HCT116 (cell line): ENCODE data around the gene FAM131A. TPM values are rescaled to one million over a fixed set of nuclear protein-coding genes. Genes with fewer than 3 reads are reported as not detected.

ENCODE experiments used
- ATAC-seq: fragments of 200-7000 bp; cut with Tn5 transposase; 2 replicates; pipeline ENCODE4 v1.9.1; 2020; ENCODE audit warnings: mild to moderate bottlenecking, moderate library complexity
- BruUV-seq: library from RNA; stranded (reverse); fragments of 400-500 nt; replicated peaks from 2 replicates; lab custom pipeline; 2021; lab: Mats Ljungman, UMichigan
- CTCF ChIA-PET: fragments of 300-600 bp; sonication (Branson Sonifier 250); formaldehyde crosslinking; loops from one replicate; lab custom pipeline; 2021; ENCODE audit warnings: antibody characterized with exemption; lab: Charles Lee
- POLR2A ChIA-PET: fragments of 300-600, 350-600 bp; sonication (Branson Sonifier 250); formaldehyde crosslinking; loops from one replicate; lab custom pipeline; 2021; ENCODE audit warnings: antibody characterized with exemption; lab: Charles Lee
- RAD21 ChIA-PET, 2 experiments: fragments of 300-600 bp; sonication (Branson Sonifier 250); formaldehyde crosslinking; loops; one replicate each; lab custom pipeline; 2023; ENCODE audit warnings: low total read pairs in 2 of 2; ENCODE audit not compliant: uncharacterized antibody in 2 of 2, unreplicated experiment in 2 of 2, low non-redundant PET in 1 of 2; lab: Charles Lee
- DNase-seq: peaks from one replicate; pipeline ENCODE4 v3.0.0-alpha.2; 2010; ENCODE audit warnings: low read depth, low spot score
- H2AFZ ChIP-seq: fragments of 200-600 bp; shearing (Covaris generic), sonication (generic); 2 replicates; pipeline ENCODE4 v1.6.1; 2017; ENCODE audit warnings: low read depth, mixed run types, mixed read lengths, antibody characterized with exemption, low read length; ENCODE audit not compliant: poor library complexity, severe bottlenecking
- H3K27ac ChIP-seq: 2 replicates; pipeline ENCODE4 v1.5.1; 2012; ENCODE audit warnings: low read depth, low read length
- H3K27me3 ChIP-seq: fragments of 200-600 bp; sonication (generic); 2 replicates; pipeline ENCODE4 v1.6.1; 2016; ENCODE audit warnings: mixed run types, low read length, mixed read lengths; ENCODE audit not compliant: insufficient read depth
- H3K36me3 ChIP-seq, 2 experiments: fragments of 200-500 bp in 1 of 2; fragments of 200-600 bp in 1 of 2; sonication (Bioruptor generic) in 1 of 2; sonication (generic) in 1 of 2; 2 replicates each; pipeline versions ENCODE4 v1.5.1 to v1.6.1; 2014 to 2016; ENCODE audit warnings: low read length in 2 of 2, inconsistent platforms in 1 of 2, mixed read lengths in 1 of 2, mixed run types in 1 of 2; ENCODE audit not compliant: insufficient read depth in 2 of 2, control insufficient read depth in 1 of 2
- H3K4me1 ChIP-seq, 2 experiments: fragments of 200-600 bp in 1 of 2; sonication (generic) in 1 of 2; 2 replicates each; pipeline versions ENCODE4 v1.5.1 to v1.6.1; 2012 to 2017; ENCODE audit warnings: low read length in 2 of 2, inconsistent platforms in 1 of 2, mild to moderate bottlenecking in 1 of 2, mixed read lengths in 1 of 2, mixed run types in 1 of 2, moderate library complexity in 1 of 2; ENCODE audit not compliant: insufficient read depth in 2 of 2, control insufficient read depth in 1 of 2
- H3K4me2 ChIP-seq: fragments of 200-600 bp; sonication (generic); 2 replicates; pipeline ENCODE4 v1.6.1; 2017; ENCODE audit warnings: mixed run types, low read length, mixed read lengths
- H3K4me3 ChIP-seq, 2 experiments: fragments of 200-600 bp in 1 of 2; sonication (generic) in 1 of 2; replicated peaks in 1 of 2; 2 replicates each; pipeline ENCODE4 v1.5.1; 2011 to 2016; ENCODE audit warnings: low read length in 2 of 2, control low read depth in 1 of 2, low read depth in 1 of 2, mild to moderate bottlenecking in 1 of 2, mixed read lengths in 1 of 2, mixed run types in 1 of 2
- H3K79me2 ChIP-seq: fragments of 200-600 bp; sonication (generic); 2 replicates; pipeline ENCODE4 v1.6.1; 2017; ENCODE audit warnings: mild to moderate bottlenecking, mixed run types, low read length, moderate library complexity, mixed read lengths; ENCODE audit not compliant: insufficient read depth
- H3K9ac ChIP-seq: fragments of 200-600 bp; sonication (generic); 2 replicates; pipeline ENCODE4 v1.6.1; 2016; ENCODE audit warnings: low read length, mixed read lengths
- H3K9me2 ChIP-seq: fragments of 200-600 bp; sonication (generic), shearing (Covaris generic); 2 replicates; pipeline ENCODE4 v1.6.1; 2017; ENCODE audit warnings: mixed run types, mild to moderate bottlenecking, moderate library complexity; ENCODE audit not compliant: insufficient read depth
- H3K9me3 ChIP-seq, 2 experiments: fragments of 200-500 bp in 1 of 2; fragments of 200-600 bp in 1 of 2; sonication (Bioruptor generic) in 1 of 2; sonication (generic) in 1 of 2; 2 replicates each; pipeline ENCODE4 v1.6.1; 2014 to 2017; ENCODE audit warnings: low read length in 2 of 2, mixed read lengths in 2 of 2, inconsistent platforms in 1 of 2, low read depth in 1 of 2, mild to moderate bottlenecking in 1 of 2, mixed run types in 1 of 2, moderate library complexity in 1 of 2; ENCODE audit not compliant: control insufficient read depth in 1 of 2, insufficient read depth in 1 of 2
- H4K20me1 ChIP-seq: fragments of 200-600 bp; sonication (generic), shearing (Covaris generic); 2 replicates; pipeline ENCODE4 v1.6.1; 2017; ENCODE audit warnings: mixed run types, mild to moderate bottlenecking, moderate library complexity; ENCODE audit not compliant: insufficient read depth
- CBX3 ChIP-seq: IDR thresholded peaks from 2 replicates; pipeline ENCODE4 v1.6.1; 2012; ENCODE audit warnings: low read depth
- CEBPB ChIP-seq: IDR thresholded peaks from 2 replicates; pipeline ENCODE4 v1.6.1; 2012; ENCODE audit warnings: low read depth
- EGR1 ChIP-seq: IDR thresholded peaks from 2 replicates; pipeline ENCODE4 v1.6.1; 2012; ENCODE audit warnings: low read depth
- ELF1 ChIP-seq: IDR thresholded peaks from 2 replicates; pipeline ENCODE4 v1.6.1; 2012; ENCODE audit warnings: low read depth, borderline replicate concordance
- EZH2 ChIP-seq: fragments of 200-600 bp; sonication (generic); IDR thresholded peaks from 2 replicates; pipeline ENCODE4 v1.6.1; 2017; ENCODE audit warnings: antibody characterized with exemption, mixed run types
- FOSL1 ChIP-seq: IDR thresholded peaks from 2 replicates; pipeline ENCODE4 v1.6.1; 2012; ENCODE audit warnings: low read depth
- JUND ChIP-seq: IDR thresholded peaks from 2 replicates; pipeline ENCODE4 v1.6.1; 2012
- POLR2A ChIP-seq: IDR thresholded peaks from 2 replicates; pipeline ENCODE4 v1.7.0; 2011; ENCODE audit warnings: borderline replicate concordance; ENCODE audit not compliant: insufficient read depth, insufficient read length; ENCODE audit errors: extremely low read depth
- POLR2AphosphoS5 ChIP-seq: IDR thresholded peaks from 2 replicates; pipeline ENCODE4 v1.6.1; 2011; ENCODE audit warnings: mild to moderate bottlenecking, low read depth, low read length, moderate library complexity
- RAD21 ChIP-seq: IDR thresholded peaks from 2 replicates; pipeline ENCODE4 v1.6.1; 2012; ENCODE audit warnings: low read depth, mild to moderate bottlenecking
- SIN3A ChIP-seq: IDR thresholded peaks from 2 replicates; pipeline ENCODE4 v1.6.1; 2012; ENCODE audit warnings: low read depth
- SP1 ChIP-seq: IDR thresholded peaks from 2 replicates; pipeline ENCODE4 v1.6.1; 2012; ENCODE audit warnings: low read depth
- SRF ChIP-seq: IDR thresholded peaks from 2 replicates; pipeline ENCODE4 v1.6.1; 2012; ENCODE audit warnings: low read depth
- TCF7L2 ChIP-seq: IDR thresholded peaks from 2 replicates; pipeline ENCODE4 v1.7.0; 2011; ENCODE audit warnings: borderline replicate concordance, inconsistent platforms; ENCODE audit not compliant: insufficient read depth, insufficient read length; ENCODE audit errors: extremely low read depth
- ZFX ChIP-seq: fragments of 450-650 bp; IDR thresholded peaks from 2 replicates; pipeline ENCODE4 v1.6.1; 2017
- intact Hi-C: fragments of 100-400 bp; cut with micrococcal nuclease; formaldehyde crosslinking; loops from 2 replicates; pipeline ENCODE4 v1.10.0; 2022
- total RNA-seq: library from RNA; stranded (reverse); gene quantifications from one replicate; pipeline ENCODE4 v1.2.1, GENCODE V29; 2021; ENCODE audit not compliant: unreplicated experiment
- TF ChIP-seq, protein P1 (sequence below), 3 experiments: fragments of 200-600 bp in 1 of 3; sonication (generic) in 1 of 3; IDR thresholded peaks in 2 of 3; conservative IDR thresholded peaks in 1 of 3; 2 replicates each; pipeline ENCODE4 v1.5.1; 2012 to 2017; ENCODE audit warnings: low read depth in 2 of 3, low read length in 2 of 3, antibody characterized with exemption in 1 of 3, borderline replicate concordance in 1 of 3, control low read depth in 1 of 3, mild to moderate bottlenecking in 1 of 3, mixed read lengths in 1 of 3, mixed run types in 1 of 3, moderate library complexity in 1 of 3; ENCODE audit not compliant: insufficient read depth in 1 of 3
- TF ChIP-seq, protein P2 (sequence below): IDR thresholded peaks from 2 replicates; pipeline ENCODE4 v1.6.1; 2012; ENCODE audit warnings: low read depth
- TF ChIP-seq, protein P3 (sequence below): IDR thresholded peaks from 2 replicates; pipeline ENCODE4 v1.6.1; 2012

The FAM131A gene
- total RNA-seq, 1 experiment from 2014 or later = 17.8 TPM

DNA sequence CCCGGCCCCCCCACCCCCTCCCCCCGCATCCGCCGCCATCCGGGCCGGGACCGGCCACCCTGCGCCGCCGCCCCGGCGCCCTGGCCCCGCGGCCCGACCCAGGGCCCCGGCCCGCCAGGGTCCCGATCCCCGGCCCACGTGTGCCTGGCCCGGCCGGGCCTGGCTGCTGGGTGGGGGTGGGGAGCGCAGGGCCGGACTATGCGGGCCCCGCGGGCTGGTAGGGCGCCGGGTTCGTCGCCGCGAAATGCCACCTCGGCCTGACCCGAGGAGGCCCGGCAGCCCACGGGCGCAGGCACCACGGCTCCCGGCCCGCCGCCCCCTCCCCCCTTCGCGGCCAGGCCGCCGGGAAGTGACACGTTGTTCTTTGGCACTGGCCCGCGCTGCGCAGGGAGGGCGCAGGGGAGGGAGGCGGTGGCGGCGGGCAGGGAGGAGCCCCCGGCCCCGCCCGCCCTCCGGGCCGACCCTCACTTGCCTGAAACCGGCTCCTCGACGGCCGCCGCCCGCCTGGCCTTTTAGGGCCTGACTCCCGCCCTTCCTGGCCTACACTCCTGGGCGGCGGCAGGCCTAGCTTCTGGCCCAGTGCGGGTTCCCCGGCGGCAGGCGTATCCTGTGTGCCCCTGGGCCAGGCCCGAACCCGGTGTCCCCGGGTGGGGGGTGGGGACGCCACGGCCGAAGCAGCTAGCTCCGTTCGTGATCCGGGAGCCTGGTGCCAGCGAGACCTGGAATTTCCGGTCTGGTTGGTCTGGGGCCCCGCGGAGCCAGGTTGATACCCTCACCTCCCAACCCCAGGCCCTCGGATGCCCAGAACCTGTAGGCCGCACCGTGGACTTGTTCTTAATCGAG is 22.5 kb upstream of the FAM131A start (continued):
- TF ChIP-seq TCF7L2 = no peak
- no peak for TF ChIP-seq SIN3A
- TF ChIP-seq JUND = no peak
- TF ChIP-seq FOSL1 = no peak
- TF ChIP-seq, protein P1, sequence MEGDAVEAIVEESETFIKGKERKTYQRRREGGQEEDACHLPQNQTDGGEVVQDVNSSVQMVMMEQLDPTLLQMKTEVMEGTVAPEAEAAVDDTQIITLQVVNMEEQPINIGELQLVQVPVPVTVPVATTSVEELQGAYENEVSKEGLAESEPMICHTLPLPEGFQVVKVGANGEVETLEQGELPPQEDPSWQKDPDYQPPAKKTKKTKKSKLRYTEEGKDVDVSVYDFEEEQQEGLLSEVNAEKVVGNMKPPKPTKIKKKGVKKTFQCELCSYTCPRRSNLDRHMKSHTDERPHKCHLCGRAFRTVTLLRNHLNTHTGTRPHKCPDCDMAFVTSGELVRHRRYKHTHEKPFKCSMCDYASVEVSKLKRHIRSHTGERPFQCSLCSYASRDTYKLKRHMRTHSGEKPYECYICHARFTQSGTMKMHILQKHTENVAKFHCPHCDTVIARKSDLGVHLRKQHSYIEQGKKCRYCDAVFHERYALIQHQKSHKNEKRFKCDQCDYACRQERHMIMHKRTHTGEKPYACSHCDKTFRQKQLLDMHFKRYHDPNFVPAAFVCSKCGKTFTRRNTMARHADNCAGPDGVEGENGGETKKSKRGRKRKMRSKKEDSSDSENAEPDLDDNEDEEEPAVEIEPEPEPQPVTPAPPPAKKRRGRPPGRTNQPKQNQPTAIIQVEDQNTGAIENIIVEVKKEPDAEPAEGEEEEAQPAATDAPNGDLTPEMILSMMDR (IDR thresholded peaks at IDR 0.05 in 2 of 3, conservative IDR thresholded peaks at IDR 0.05 in 1 of 3; ENCODE audit: borderline replicate concordance in 1 of 3, insufficient read depth in 1 of 3, low read depth in 2 of 3, low read length in 2 of 3) = no peak

DNA sequence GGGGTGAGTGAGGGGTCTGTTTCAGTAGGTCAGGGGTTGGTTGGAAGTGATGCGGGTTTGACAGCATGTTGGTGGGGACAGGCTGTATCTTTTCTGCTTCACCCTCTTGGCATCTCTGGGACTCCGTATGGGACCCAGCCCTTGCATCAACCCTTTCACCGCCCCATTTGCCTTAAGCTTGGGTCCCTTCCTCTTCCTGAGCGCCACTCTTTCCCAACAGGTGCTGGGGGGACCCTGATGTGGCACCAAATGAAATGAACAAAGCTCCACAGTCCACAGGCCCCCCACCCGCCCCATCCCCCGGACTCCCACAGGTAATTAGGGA is 21.9 kb upstream of the FAM131A start:
- peak overlapping the region; percentile 94 to 98 for H3K4me3 ChIP-seq
- H3K27ac ChIP-seq = peak overlapping the region; percentile 87
- H3K4me2 ChIP-seq = peak overlapping the region; percentile 82
- peaks cover 58% of the 10 kb centered on the region for H3K79me2 ChIP-seq
- ChIA-PET CTCF (no interaction called here), POLR2A (no interaction called here), RAD21 (no interaction called here)
- no peak for DNase-seq
- no peaks in the 10 kb centered on the region for H3K9me3 ChIP-seq
- no TSS peak for BruUV-seq
- H3K9me2 ChIP-seq = no peaks in the 10 kb centered on the region
- peaks cover 4 to 29% of the 10 kb centered on the region in 2 experiments; a peak in 2 of 4 replicates for H3K36me3 ChIP-seq
- ATAC-seq = no peak
- peaks cover 44 to 59% of the 10 kb centered on the region in 2 experiments for H3K4me1 ChIP-seq
- peaks cover 22% of the 10 kb centered on the region; the same call in 1 of the 2 replicates for H4K20me1 ChIP-seq
- intact Hi-C loops = loop anchor here (2.0 kb wide), 1 partner anchor 47 kb away; no protein-coding TSS in a partner anchor
- peak overlapping the region; percentile 99 for H3K9ac ChIP-seq
- no peak overlapping the region for H2AFZ ChIP-seq
- no peaks in the 10 kb centered on the region for H3K27me3 ChIP-seq
- TF ChIP-seq POLR2A = no peak
- TF ChIP-seq, protein P2, sequence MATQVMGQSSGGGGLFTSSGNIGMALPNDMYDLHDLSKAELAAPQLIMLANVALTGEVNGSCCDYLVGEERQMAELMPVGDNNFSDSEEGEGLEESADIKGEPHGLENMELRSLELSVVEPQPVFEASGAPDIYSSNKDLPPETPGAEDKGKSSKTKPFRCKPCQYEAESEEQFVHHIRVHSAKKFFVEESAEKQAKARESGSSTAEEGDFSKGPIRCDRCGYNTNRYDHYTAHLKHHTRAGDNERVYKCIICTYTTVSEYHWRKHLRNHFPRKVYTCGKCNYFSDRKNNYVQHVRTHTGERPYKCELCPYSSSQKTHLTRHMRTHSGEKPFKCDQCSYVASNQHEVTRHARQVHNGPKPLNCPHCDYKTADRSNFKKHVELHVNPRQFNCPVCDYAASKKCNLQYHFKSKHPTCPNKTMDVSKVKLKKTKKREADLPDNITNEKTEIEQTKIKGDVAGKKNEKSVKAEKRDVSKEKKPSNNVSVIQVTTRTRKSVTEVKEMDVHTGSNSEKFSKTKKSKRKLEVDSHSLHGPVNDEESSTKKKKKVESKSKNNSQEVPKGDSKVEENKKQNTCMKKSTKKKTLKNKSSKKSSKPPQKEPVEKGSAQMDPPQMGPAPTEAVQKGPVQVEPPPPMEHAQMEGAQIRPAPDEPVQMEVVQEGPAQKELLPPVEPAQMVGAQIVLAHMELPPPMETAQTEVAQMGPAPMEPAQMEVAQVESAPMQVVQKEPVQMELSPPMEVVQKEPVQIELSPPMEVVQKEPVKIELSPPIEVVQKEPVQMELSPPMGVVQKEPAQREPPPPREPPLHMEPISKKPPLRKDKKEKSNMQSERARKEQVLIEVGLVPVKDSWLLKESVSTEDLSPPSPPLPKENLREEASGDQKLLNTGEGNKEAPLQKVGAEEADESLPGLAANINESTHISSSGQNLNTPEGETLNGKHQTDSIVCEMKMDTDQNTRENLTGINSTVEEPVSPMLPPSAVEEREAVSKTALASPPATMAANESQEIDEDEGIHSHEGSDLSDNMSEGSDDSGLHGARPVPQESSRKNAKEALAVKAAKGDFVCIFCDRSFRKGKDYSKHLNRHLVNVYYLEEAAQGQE = no peak
- TF ChIP-seq POLR2AphosphoS5 = no peak
- no peak for TF ChIP-seq SIN3A
- no peak for TF ChIP-seq JUND
- TF ChIP-seq ELF1 = no peak
- no peak for TF ChIP-seq SP1
- TF ChIP-seq, protein P3, sequence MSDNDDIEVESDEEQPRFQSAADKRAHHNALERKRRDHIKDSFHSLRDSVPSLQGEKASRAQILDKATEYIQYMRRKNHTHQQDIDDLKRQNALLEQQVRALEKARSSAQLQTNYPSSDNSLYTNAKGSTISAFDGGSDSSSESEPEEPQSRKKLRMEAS = no peak
- no peak for TF ChIP-seq CEBPB
- TF ChIP-seq CBX3 = no peak
- TF ChIP-seq RAD21 = no peak
- TF ChIP-seq, protein P1 (IDR thresholded peaks at IDR 0.05 in 2 of 3, conservative IDR thresholded peaks at IDR 0.05 in 1 of 3; ENCODE audit: borderline replicate concordance in 1 of 3, insufficient read depth in 1 of 3, low read depth in 2 of 3, low read length in 2 of 3) = no peak
- no peak for TF ChIP-seq EGR1
- no peak for TF ChIP-seq ZFX
- TF ChIP-seq SRF = no peak
- TF ChIP-seq EZH2 = no peak
- TF ChIP-seq FOSL1 = no peak
